ENCODE data around the gene FBP1.

The FBP1 gene

GRCh38 chr9:94638335-94639060, 820 bp downstream of the FBP1 start:
- no peak for DNase-seq (ENCODE audit: low read depth)
- H3K4me3 ChIP-seq (ENCODE audit: low read depth, low read length), result no peak overlapping the region
- no peak for TF ChIP-seq CTCF (IDR thresholded peaks at IDR 0.05; ENCODE audit: control insufficient read depth, extremely low read depth, insufficient read depth)

- no peak for TF ChIP-seq CTCF (IDR thresholded peaks at IDR 0.05; ENCODE audit: control insufficient read depth, extremely low read depth, insufficient read depth)
- DNase-seq (ENCODE audit: low read depth), result no peak
- H3K4me3 ChIP-seq (ENCODE audit: low read depth, low read length), result no peak overlapping the region
Observed at GRCh38 chr9:94632737-94633136, 6.6 kb downstream of the FBP1 start.

- DNase-seq (ENCODE audit: low read depth), result peak; percentile 46
- H3K4me3 ChIP-seq (ENCODE audit: low read depth, low read length), result peak overlapping the region; percentile 21
- no peak for TF ChIP-seq CTCF (IDR thresholded peaks at IDR 0.05; ENCODE audit: control insufficient read depth, extremely low read depth, insufficient read depth)
Observed at GRCh38 chr9:94631599-94631998, 7.7 kb downstream of the FBP1 start.

- peak overlapping the region; percentile 21 for H3K4me3 ChIP-seq (ENCODE audit: low read depth, low read length)
- no peak for TF ChIP-seq CTCF (IDR thresholded peaks at IDR 0.05; ENCODE audit: control insufficient read depth, extremely low read depth, insufficient read depth)
- peak; percentile 95 for DNase-seq (ENCODE audit: low read depth)
Observed at GRCh38 chr9:94630833-94631232, 8.5 kb downstream of the FBP1 start.

- H3K4me3 ChIP-seq (ENCODE audit: low read depth, low read length), result no peak overlapping the region
- no peak for DNase-seq (ENCODE audit: low read depth)
- no peak for TF ChIP-seq CTCF (IDR thresholded peaks at IDR 0.05; ENCODE audit: control insufficient read depth, extremely low read depth, insufficient read depth)
Observed at GRCh38 chr9:94630281-94630680, 9.0 kb downstream of the FBP1 start.

GRCh38 chr9:94627287-94627686, 12.0 kb downstream of the FBP1 start:
- no peak overlapping the region for H3K4me3 ChIP-seq (ENCODE audit: low read depth, low read length)
- TF ChIP-seq CTCF (IDR thresholded peaks at IDR 0.05; ENCODE audit: control insufficient read depth, extremely low read depth, insufficient read depth), result no peak
- no peak for DNase-seq (ENCODE audit: low read depth)

GRCh38 chr9:94625835-94626234, 13.5 kb downstream of the FBP1 start:
- DNase-seq (ENCODE audit: low read depth), result no peak

More at GRCh38 chr9:94625835-94626234, 13.5 kb downstream of the FBP1 start:
- TF ChIP-seq CTCF (IDR thresholded peaks at IDR 0.05; ENCODE audit: control insufficient read depth, extremely low read depth, insufficient read depth), result no peak
- no peak overlapping the region for H3K4me3 ChIP-seq (ENCODE audit: low read depth, low read length)
